Kidney (tissue), 14 donors: Measurements from ENCODE around the gene FRYL. TPM values are rescaled to one million over a fixed set of nuclear protein-coding genes. Genes with fewer than 3 reads are reported as not detected.
"Not testable (repeated sequence)": the region's sequence is repeated elsewhere in the genome, so short reads cannot be mapped to it uniquely, and the experiment has no call there.

Experiments
- DNase-seq, 5 donors: peaks; one replicate each; pipeline ENCODE4 v3.0.0-alpha.2; 2013 to 2020
- FAIRE-seq: peaks from 2 replicates; lab custom pipeline; 2012; peaks lifted over from hg19 to GRCh38; lab: Jason Lieb, UNC
- H3K27ac ChIP-seq, 2 donors: one replicate each; pipeline ENCODE4 v1.7.0; 2013; ENCODE audit warnings: low read depth in 2 of 2, low read length in 2 of 2, inconsistent platforms in 1 of 2
- H3K27me3 ChIP-seq: one replicate; pipeline ENCODE4 v1.7.1; 2013; ENCODE audit warnings: low read length, inconsistent platforms; ENCODE audit not compliant: control insufficient read depth, insufficient read depth
- H3K36me3 ChIP-seq, 3 donors: one replicate each; pipeline versions ENCODE4 v1.7.0 to v1.7.1; 2013; ENCODE audit warnings: low read length in 3 of 3, control low read depth in 1 of 3, inconsistent platforms in 1 of 3; ENCODE audit not compliant: insufficient read depth in 3 of 3, control insufficient read depth in 2 of 3
- H3K4me1 ChIP-seq, 3 donors: one replicate each; pipeline versions ENCODE4 v1.7.0 to v1.7.1; 2013; ENCODE audit warnings: low read length in 3 of 3, inconsistent platforms in 1 of 3, low read depth in 1 of 3; ENCODE audit not compliant: control insufficient read depth in 2 of 3, insufficient read depth in 2 of 3
- H3K4me3 ChIP-seq, 3 donors: one replicate each; pipeline versions ENCODE4 v1.7.0 to v1.8.1; 2013; ENCODE audit warnings: low read length in 3 of 3, control low read depth in 1 of 3, inconsistent platforms in 1 of 3
- H3K9ac ChIP-seq, 3 donors: one replicate each; pipeline versions ENCODE4 v1.7.0 to v1.7.1; 2013; ENCODE audit warnings: low read length in 3 of 3, control low read depth in 1 of 3, inconsistent platforms in 1 of 3
- H3K9me3 ChIP-seq, 3 donors: one replicate each; pipeline versions ENCODE4 v1.7.0 to v1.7.1; 2013; ENCODE audit warnings: low read length in 3 of 3, control low read depth in 1 of 3, inconsistent platforms in 1 of 3; ENCODE audit not compliant: control insufficient read depth in 2 of 3, insufficient read depth in 1 of 3
- CTCF ChIP-seq: IDR thresholded peaks from 3 replicates; pipeline ENCODE4 v1.5.1; 2012; ENCODE audit warnings: mild to moderate bottlenecking, moderate library complexity, borderline replicate concordance; ENCODE audit not compliant: insufficient read depth; ENCODE audit errors: extremely low read depth
- intact Hi-C: fragments of 100-400 bp; cut with DNase I; formaldehyde crosslinking; loops from one replicate; pipeline ENCODE4 v1.11.1; 2022
- polyA plus RNA-seq: library from polyadenylated mRNA; stranded (reverse); fragments of 350-450 nt; fragmentation: Illumina TruSeq; extraction: RNeasy Lipid Tissue Mini Kit (QIAGEN cat#74804); gene quantifications from one replicate; pipeline ENCODE4 v1.2.3, GENCODE V29; 2014; ENCODE audit warnings: low read depth, low replicate concordance; ENCODE audit not compliant: insufficient read depth
- total RNA-seq: library from RNA; stranded (reverse); fragmentation: NEBNext Ultra II Directional; extraction: Animal tissue kit (Norgen Biotek cat#: 25700); gene quantifications from one replicate; pipeline ENCODE4 v1.2.1, GENCODE V29; 2021
- donor health status: control.
- donor health status: control.
- donor health status: control.
- donor health status: control.
- donor health status: control.
- donor health status: DM: yes; HTN: yes; CAD: no.
- donor health status: Normal renal cell carcinoma (clear cell type).

Gene FRYL
- total and polyA plus RNA-seq, 2 donors from 2014 or later, result 11.6 to 78.9 TPM

- FAIRE-seq (no peak), DNase-seq (no peak)
- Histone ChIP-seq H3K27ac (no peak overlapping the region), H3K4me1 (peaks cover 0 to 7% (median 2%) of the 10 kb centered on the region in 3 donors), H3K36me3 (no peaks in the 10 kb centered on the region), H3K4me3 (no peak overlapping the region), H3K9ac (no peak overlapping the region), H3K9me3 (no peaks in the 10 kb centered on the region), H3K27me3 (no peaks in the 10 kb centered on the region)
- TF ChIP-seq CTCF, result no peak
- intact Hi-C loops, result no loop called here
These were observed 57.3 kb downstream of the FRYL start for GRCh38 chr4:48722509-48723446.

- intact Hi-C loops, result no loop called here
- FAIRE-seq, result no peak
- Histone ChIP-seq H3K4me3 (no peak overlapping the region), H3K9me3 (no peaks in the 10 kb centered on the region), H3K4me1 (no peaks in the 10 kb centered on the region), H3K9ac (no peak overlapping the region), H3K27me3 (no peaks in the 10 kb centered on the region), H3K27ac (no peak overlapping the region), H3K36me3 (no peaks in the 10 kb centered on the region)
- DNase-seq, result no peak
- TF ChIP-seq CTCF, result no peak
These were observed 59.6 kb downstream of the FRYL start for GRCh38 chr4:48720459-48720858.

- TF ChIP-seq CTCF, result no peak
- H3K27me3 ChIP-seq, result no peaks in the 10 kb centered on the region
- H3K9ac ChIP-seq, result no peak overlapping the region
- no peak for FAIRE-seq
- H3K4me3 ChIP-seq, result no peak overlapping the region
- no peaks in the 10 kb centered on the region for H3K36me3 ChIP-seq
- DNase-seq, result peak in 2 of 5 donors; percentile 22 to 34
- H3K27ac ChIP-seq, result no peak overlapping the region
- intact Hi-C loops, result no loop called here
- no peaks in the 10 kb centered on the region for H3K9me3 ChIP-seq
- no peaks in the 10 kb centered on the region for H3K4me1 ChIP-seq
These were observed 61.1 kb downstream of the FRYL start for GRCh38 chr4:48718818-48719465.

GRCh38 chr4:48716285-48716684 is 63.8 kb downstream of the FRYL start:
- H3K27ac ChIP-seq, H3K9ac ChIP-seq, intact Hi-C loops, DNase-seq, H3K4me1 ChIP-seq, H3K9me3 ChIP-seq, H3K4me3 ChIP-seq, H3K36me3 ChIP-seq, H3K27me3 ChIP-seq, FAIRE-seq: not testable (repeated sequence)
